HCT116 (cell line): ENCODE measurements around the gene BORCS5.
"Not testable (repeated sequence)": the region's sequence is repeated elsewhere in the genome, so short reads cannot be mapped to it uniquely, and the experiment has no call there.

Source experiments
- CEBPB ChIP-seq: IDR thresholded peaks from 2 replicates; pipeline ENCODE4 v1.6.1; 2012; ENCODE audit warnings: low read depth
- CTCF ChIP-seq, 3 experiments: fragments of 200-600 bp in 1 of 3; sonication (generic) in 1 of 3; IDR thresholded peaks in 2 of 3; conservative IDR thresholded peaks in 1 of 3; 2 replicates each; pipeline ENCODE4 v1.5.1; 2012 to 2017; ENCODE audit warnings: low read depth in 2 of 3, low read length in 2 of 3, antibody characterized with exemption in 1 of 3, borderline replicate concordance in 1 of 3, control low read depth in 1 of 3, mild to moderate bottlenecking in 1 of 3, mixed read lengths in 1 of 3, mixed run types in 1 of 3, moderate library complexity in 1 of 3; ENCODE audit not compliant: insufficient read depth in 1 of 3
- EGR1 ChIP-seq: IDR thresholded peaks from 2 replicates; pipeline ENCODE4 v1.6.1; 2012; ENCODE audit warnings: low read depth
- ELF1 ChIP-seq: IDR thresholded peaks from 2 replicates; pipeline ENCODE4 v1.6.1; 2012; ENCODE audit warnings: low read depth, borderline replicate concordance
- EZH2 ChIP-seq: fragments of 200-600 bp; sonication (generic); IDR thresholded peaks from 2 replicates; pipeline ENCODE4 v1.6.1; 2017; ENCODE audit warnings: antibody characterized with exemption, mixed run types
- EZH2phosphoT487 ChIP-seq: fragments of 200-600 bp; IDR thresholded peaks from 2 replicates; pipeline ENCODE4 v1.6.1; 2018; ENCODE audit warnings: antibody characterized with exemption, borderline replicate concordance
- POLR2A ChIP-seq: IDR thresholded peaks from 2 replicates; pipeline ENCODE4 v1.7.0; 2011; ENCODE audit warnings: borderline replicate concordance; ENCODE audit not compliant: insufficient read depth, insufficient read length; ENCODE audit errors: extremely low read depth
- POLR2AphosphoS5 ChIP-seq: IDR thresholded peaks from 2 replicates; pipeline ENCODE4 v1.6.1; 2011; ENCODE audit warnings: mild to moderate bottlenecking, low read depth, low read length, moderate library complexity
- SRF ChIP-seq: IDR thresholded peaks from 2 replicates; pipeline ENCODE4 v1.6.1; 2012; ENCODE audit warnings: low read depth
- YY1 ChIP-seq: IDR thresholded peaks from 2 replicates; pipeline ENCODE4 v1.6.1; 2011; ENCODE audit warnings: low read length, low read depth, moderate library complexity, mild to moderate bottlenecking; ENCODE audit not compliant: insufficient replicate concordance; ENCODE audit errors: extremely low read depth
- ZFX ChIP-seq: fragments of 450-650 bp; IDR thresholded peaks from 2 replicates; pipeline ENCODE4 v1.6.1; 2017
- TF ChIP-seq, protein P1 (sequence below): IDR thresholded peaks from 2 replicates; pipeline ENCODE4 v1.6.1; 2012

DNA sequence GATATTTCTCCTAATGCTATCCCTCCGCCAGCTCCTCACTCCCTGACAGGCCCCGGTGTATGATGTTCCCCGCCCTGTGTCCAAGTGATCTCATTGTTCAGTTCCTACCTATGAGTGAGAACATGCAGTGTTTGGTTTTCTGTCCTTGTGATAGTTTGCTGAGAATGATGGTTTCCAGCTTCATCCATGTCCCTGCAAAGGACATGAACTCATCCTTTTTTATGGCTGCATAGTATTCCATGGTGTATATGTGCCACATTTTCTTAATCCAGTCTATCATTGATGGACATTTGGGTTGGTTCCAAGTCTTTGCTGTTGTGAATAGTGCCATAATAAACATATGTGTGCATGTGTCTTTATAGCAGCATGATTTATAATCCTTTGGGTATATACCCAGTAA lies 62.3 kb downstream of the BORCS5 start:
- TF ChIP-seq CTCF (IDR thresholded peaks at IDR 0.05 in 2 of 3, conservative IDR thresholded peaks at IDR 0.05 in 1 of 3; ENCODE audit: borderline replicate concordance in 1 of 3, insufficient read depth in 1 of 3, low read depth in 2 of 3, low read length in 2 of 3); POLR2AphosphoS5; POLR2A; EZH2; CEBPB; ELF1; EZH2phosphoT487; YY1; EGR1; ZFX; SRF: not testable (repeated sequence)
- TF ChIP-seq, protein P1, sequence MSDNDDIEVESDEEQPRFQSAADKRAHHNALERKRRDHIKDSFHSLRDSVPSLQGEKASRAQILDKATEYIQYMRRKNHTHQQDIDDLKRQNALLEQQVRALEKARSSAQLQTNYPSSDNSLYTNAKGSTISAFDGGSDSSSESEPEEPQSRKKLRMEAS, result not testable (repeated sequence)
